ENCODE data around the gene PTOV1.

GRCh38 chr19:49870309-49870901 is 19.4 kb downstream of the PTOV1 start:
- TF ChIP-seq ZNF274 (IDR thresholded peaks at IDR 0.05; ENCODE audit: low read depth, low read length) (no peak), SUZ12 (IDR thresholded peaks at IDR 0.05; ENCODE audit: extremely low read depth, insufficient read depth, insufficient read length) (no peak)

All from NT2/D1 (cell line).